ENCODE results near the gene CBY2.

The CBY2 gene

GRCh38 chr13:45718992-45719391, 16.9 kb downstream of the CBY2 start:
- Histone ChIP-seq H3K27ac (replicated peaks) (no peak overlapping the region), H3K4me3 (replicated peaks; ENCODE audit: insufficient read depth, low read length) (no peak overlapping the region), H3K27me3 (ENCODE audit: insufficient read depth, poor library complexity, severe bottlenecking) (peaks cover 4% of the 10 kb centered on the region)
- TF ChIP-seq SPI1 (IDR thresholded peaks at IDR 0.05; ENCODE audit: borderline replicate concordance, low read depth) (no peak), GABPA (IDR thresholded peaks at IDR 0.05; ENCODE audit: low read depth) (no peak), POLR2AphosphoS5 (IDR thresholded peaks at IDR 0.05; ENCODE audit: low read depth) (no peak), CTCF (IDR thresholded peaks at IDR 0.05; ENCODE audit: insufficient read depth, low read length) (no peak)
- TF ChIP-seq, protein P1, sequence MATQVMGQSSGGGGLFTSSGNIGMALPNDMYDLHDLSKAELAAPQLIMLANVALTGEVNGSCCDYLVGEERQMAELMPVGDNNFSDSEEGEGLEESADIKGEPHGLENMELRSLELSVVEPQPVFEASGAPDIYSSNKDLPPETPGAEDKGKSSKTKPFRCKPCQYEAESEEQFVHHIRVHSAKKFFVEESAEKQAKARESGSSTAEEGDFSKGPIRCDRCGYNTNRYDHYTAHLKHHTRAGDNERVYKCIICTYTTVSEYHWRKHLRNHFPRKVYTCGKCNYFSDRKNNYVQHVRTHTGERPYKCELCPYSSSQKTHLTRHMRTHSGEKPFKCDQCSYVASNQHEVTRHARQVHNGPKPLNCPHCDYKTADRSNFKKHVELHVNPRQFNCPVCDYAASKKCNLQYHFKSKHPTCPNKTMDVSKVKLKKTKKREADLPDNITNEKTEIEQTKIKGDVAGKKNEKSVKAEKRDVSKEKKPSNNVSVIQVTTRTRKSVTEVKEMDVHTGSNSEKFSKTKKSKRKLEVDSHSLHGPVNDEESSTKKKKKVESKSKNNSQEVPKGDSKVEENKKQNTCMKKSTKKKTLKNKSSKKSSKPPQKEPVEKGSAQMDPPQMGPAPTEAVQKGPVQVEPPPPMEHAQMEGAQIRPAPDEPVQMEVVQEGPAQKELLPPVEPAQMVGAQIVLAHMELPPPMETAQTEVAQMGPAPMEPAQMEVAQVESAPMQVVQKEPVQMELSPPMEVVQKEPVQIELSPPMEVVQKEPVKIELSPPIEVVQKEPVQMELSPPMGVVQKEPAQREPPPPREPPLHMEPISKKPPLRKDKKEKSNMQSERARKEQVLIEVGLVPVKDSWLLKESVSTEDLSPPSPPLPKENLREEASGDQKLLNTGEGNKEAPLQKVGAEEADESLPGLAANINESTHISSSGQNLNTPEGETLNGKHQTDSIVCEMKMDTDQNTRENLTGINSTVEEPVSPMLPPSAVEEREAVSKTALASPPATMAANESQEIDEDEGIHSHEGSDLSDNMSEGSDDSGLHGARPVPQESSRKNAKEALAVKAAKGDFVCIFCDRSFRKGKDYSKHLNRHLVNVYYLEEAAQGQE (IDR thresholded peaks at IDR 0.05; ENCODE audit: insufficient replicate concordance, low read depth), result no peak
- DNase-seq (ENCODE audit: low read depth in 1 of 2, low spot score in 1 of 2), result no peak

DNA sequence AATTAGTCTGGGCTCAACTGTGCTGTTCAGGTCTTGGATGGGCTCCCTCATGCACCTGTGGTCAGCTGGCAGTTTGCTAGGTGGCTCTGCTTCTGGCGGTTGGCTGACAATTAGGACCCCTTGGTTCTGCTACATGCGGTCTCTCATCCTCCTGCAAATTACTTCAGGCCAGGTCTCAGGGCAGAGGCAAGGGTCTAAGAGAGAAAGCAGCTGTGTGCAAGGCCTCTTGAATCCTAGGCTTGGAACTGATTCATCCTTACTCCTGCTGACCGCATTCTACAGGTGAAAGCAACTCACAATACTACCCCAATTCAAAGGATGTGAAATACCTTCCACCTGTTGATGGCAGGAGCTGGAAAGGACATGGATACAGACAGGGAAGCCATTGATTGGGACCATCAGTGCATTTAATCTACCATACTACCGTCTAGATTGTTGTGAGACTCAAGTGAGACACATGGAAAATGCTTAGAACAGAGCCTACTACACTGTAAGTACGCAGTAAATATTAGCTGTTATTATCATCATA, 19.1 kb downstream of the CBY2 start:
- TF ChIP-seq POLR2AphosphoS5 (IDR thresholded peaks at IDR 0.05; ENCODE audit: low read depth), result no peak
- no peak for TF ChIP-seq GABPA (IDR thresholded peaks at IDR 0.05; ENCODE audit: low read depth)
- no peak for TF ChIP-seq SPI1 (IDR thresholded peaks at IDR 0.05; ENCODE audit: borderline replicate concordance, low read depth)
- TF ChIP-seq CTCF (IDR thresholded peaks at IDR 0.05; ENCODE audit: insufficient read depth, low read length), result no peak
- TF ChIP-seq, protein P1 (IDR thresholded peaks at IDR 0.05; ENCODE audit: insufficient replicate concordance, low read depth), result no peak
- H3K27me3 ChIP-seq (ENCODE audit: insufficient read depth, poor library complexity, severe bottlenecking), result peaks cover 3% of the 10 kb centered on the region
- no peak for DNase-seq (ENCODE audit: low read depth in 1 of 2, low spot score in 1 of 2)
- no peak overlapping the region for H3K27ac ChIP-seq (replicated peaks)
- H3K4me3 ChIP-seq (replicated peaks; ENCODE audit: insufficient read depth, low read length), result no peak overlapping the region

DNA sequence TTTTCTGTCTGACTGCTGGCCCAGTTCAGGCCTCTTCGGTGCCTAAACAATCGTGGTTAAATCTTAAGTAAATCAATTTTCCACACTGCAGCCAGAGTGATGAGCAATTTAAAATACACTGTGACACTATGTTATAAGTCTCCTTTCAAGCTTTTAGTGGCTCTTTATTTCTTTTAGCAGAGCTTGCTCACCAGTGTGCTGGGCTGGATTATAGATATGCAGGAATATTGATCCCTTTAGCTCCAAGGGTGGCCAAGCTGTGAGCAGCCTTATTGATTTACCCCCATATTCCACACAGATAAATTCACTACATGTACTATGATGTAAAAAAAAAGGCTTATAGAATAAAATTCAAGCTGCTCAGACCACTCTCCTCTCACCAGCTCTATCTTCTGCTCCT, 21.7 kb downstream of the CBY2 start:
- Histone ChIP-seq H3K4me3 (replicated peaks; ENCODE audit: insufficient read depth, low read length) (no peak overlapping the region), H3K27ac (replicated peaks) (no peak overlapping the region), H3K27me3 (ENCODE audit: insufficient read depth, poor library complexity, severe bottlenecking) (no peaks in the 10 kb centered on the region)
- no peak for TF ChIP-seq POLR2AphosphoS5 (IDR thresholded peaks at IDR 0.05; ENCODE audit: low read depth)
- TF ChIP-seq, protein P1 (IDR thresholded peaks at IDR 0.05; ENCODE audit: insufficient replicate concordance, low read depth), result no peak
- no peak for DNase-seq (ENCODE audit: low read depth in 1 of 2, low spot score in 1 of 2)

All from HL-60 (cell line).